Activated CD4-positive, alpha-beta T cell treated with anti-CD3 and anti-CD28 coated beads for 4 hours (primary cell): ENCODE data around the gene NGEF.
"Not testable (repeated sequence)": the region's sequence is repeated elsewhere in the genome, so short reads cannot be mapped to it uniquely, and the experiment has no call there.

Source experiments
- DNase-seq, 2 donors: peaks; one replicate each; pipeline ENCODE4 v3.0.0-alpha.2; 2020

The NGEF gene

GRCh38 chr2:232925821-232926156 is 87.3 kb downstream of the NGEF start:
- no peak for DNase-seq

- DNase-seq: no peak
Observed at GRCh38 chr2:232925153-232925820, 87.8 kb downstream of the NGEF start.

GRCh38 chr2:232924433-232924832 is 88.6 kb downstream of the NGEF start:
- no peak for DNase-seq

- no peak for DNase-seq
Observed at GRCh38 chr2:232920760-232921159, 92.3 kb downstream of the NGEF start.

- DNase-seq: no peak
Observed at GRCh38 chr2:232920055-232920454, 93.0 kb downstream of the NGEF start.

GRCh38 chr2:232919141-232919540 is 93.9 kb downstream of the NGEF start:
- no peak for DNase-seq

GRCh38 chr2:232913903-232914302 is 99.2 kb downstream of the NGEF start:
- no peak for DNase-seq

GRCh38 chr2:232911712-232912277 is 101.3 kb downstream of the NGEF start:
- DNase-seq: no peak

GRCh38 chr2:232910376-232910775 is 102.7 kb downstream of the NGEF start:
- no peak for DNase-seq

GRCh38 chr2:232908695-232909094 is 104.4 kb downstream of the NGEF start:
- no peak for DNase-seq

GRCh38 chr2:232907718-232908085 is 105.4 kb downstream of the NGEF start:
- not testable (repeated sequence) for DNase-seq

- not testable (repeated sequence) for DNase-seq
Observed at GRCh38 chr2:232906867-232907717, 106.0 kb downstream of the NGEF start.

- no peak for DNase-seq
Observed at GRCh38 chr2:232903989-232904388, 109.1 kb downstream of the NGEF start.

GRCh38 chr2:232901736-232902578 is 111.1 kb downstream of the NGEF start:
- no peak for DNase-seq

GRCh38 chr2:232900811-232901735 is 112.0 kb downstream of the NGEF start:
- no peak for DNase-seq

- no peak for DNase-seq
Observed at GRCh38 chr2:232898592-232899543, 114.2 kb downstream of the NGEF start.

GRCh38 chr2:232897598-232898408 is 115.3 kb downstream of the NGEF start:
- no peak for DNase-seq

GRCh38 chr2:232896720-232897597 is 116.1 kb downstream of the NGEF start:
- DNase-seq: no peak

GRCh38 chr2:232896111-232896510 is 116.9 kb downstream of the NGEF start:
- DNase-seq: no peak
